ENCODE measurements around the gene RAB4A. TPM values are rescaled to one million over a fixed set of nuclear protein-coding genes. Genes with fewer than 3 reads are reported as not detected.

Gene RAB4A
- 10 to 100 TPM; 16.5 to 26.6 (median 23.2) TPM for polyA plus RNA-seq (ENCODE audit: low read depth in 6 of 6)

- peak; percentile 90 for ATAC-seq (ENCODE audit: low read depth in 2 of 2)
- H3K4me3 Mint-ChIP-seq, result peak within 1 kb of the TSS; percentile 82 to 99 (median 94)
- no peaks in the 10 kb centered on the region for H3K27me3 Mint-ChIP-seq
- H3K27ac Mint-ChIP-seq, result peak within 1 kb of the TSS; percentile 81 to 94 (median 90)
- H3K36me3 Mint-ChIP-seq, result peaks cover 0 to 6% of the 10 kb centered on the region in 2 donors
- H3K4me1 Mint-ChIP-seq, result peaks cover 23 to 37% (median 30%) of the 10 kb centered on the region in 3 donors
- peak; percentile 80 for DNase-seq
- peaks cover 0 to 6% (median 5%) of the 10 kb centered on the region in 7 donors for H3K9me3 Mint-ChIP-seq
Observed at GRCh38 chr1:229270547-229271447, at the start of gene RAB4A. RAB4A (plus strand) TSS chr1:229271111; CDS start chr1:229271340, 229 bp downstream.

GRCh38 chr1:229222081-229222480 lies 48.8 kb upstream of the RAB4A start:
- H3K27ac Mint-ChIP-seq, result no peak overlapping the region
- ATAC-seq (ENCODE audit: low read depth in 2 of 2), result no peak
- no peaks in the 10 kb centered on the region for H3K9me3 Mint-ChIP-seq

GRCh38 chr1:229223498-229223897 lies 47.4 kb upstream of the RAB4A start:
- H3K4me3 Mint-ChIP-seq, result no peak overlapping the region
- ATAC-seq (ENCODE audit: low read depth in 2 of 2) (no peak), DNase-seq (no peak)
- no peaks in the 10 kb centered on the region for H3K36me3 Mint-ChIP-seq
- peaks cover 3 to 5% (median 4%) of the 10 kb centered on the region in 3 donors for H3K4me1 Mint-ChIP-seq
- H3K27me3 Mint-ChIP-seq, result peaks cover 6 to 12% (median 8%) of the 10 kb centered on the region in 3 donors
- H3K27ac Mint-ChIP-seq, result no peak overlapping the region
- no peaks in the 10 kb centered on the region for H3K9me3 Mint-ChIP-seq

More at GRCh38 chr1:229222081-229222480, 48.8 kb upstream of the RAB4A start:
- no peaks in the 10 kb centered on the region for H3K4me1 Mint-ChIP-seq
- no peak overlapping the region for H3K4me3 Mint-ChIP-seq
- H3K27me3 Mint-ChIP-seq, result peaks cover 0 to 8% (median 6%) of the 10 kb centered on the region in 3 donors
- no peaks in the 10 kb centered on the region for H3K36me3 Mint-ChIP-seq
- DNase-seq, result no peak

- ATAC-seq (ENCODE audit: low read depth in 2 of 2) (no peak), DNase-seq (no peak)
- Mint-ChIP-seq H3K9me3 (no peaks in the 10 kb centered on the region), H3K27ac (no peak overlapping the region), H3K27me3 (peaks cover 10 to 12% (median 10%) of the 10 kb centered on the region in 3 donors), H3K4me1 (peaks cover 3 to 5% (median 4%) of the 10 kb centered on the region in 3 donors), H3K36me3 (no peaks in the 10 kb centered on the region), H3K4me3 (no peak overlapping the region)
Observed at GRCh38 chr1:229224308-229224707, 46.6 kb upstream of the RAB4A start.

GRCh38 chr1:229225331-229225782 lies 45.6 kb upstream of the RAB4A start:
- no peak for DNase-seq

GRCh38 chr1:229226796-229227195 lies 44.1 kb upstream of the RAB4A start:
- H3K4me3 Mint-ChIP-seq, result no peak overlapping the region
- no peaks in the 10 kb centered on the region for H3K36me3 Mint-ChIP-seq
- no peak overlapping the region for H3K27ac Mint-ChIP-seq
- DNase-seq (no peak), ATAC-seq (ENCODE audit: low read depth in 2 of 2) (no peak)
- peaks cover 16 to 35% (median 27%) of the 10 kb centered on the region in 3 donors for H3K27me3 Mint-ChIP-seq
- H3K9me3 Mint-ChIP-seq, result no peaks in the 10 kb centered on the region
- H3K4me1 Mint-ChIP-seq, result peaks cover 5 to 7% (median 7%) of the 10 kb centered on the region in 3 donors

More at GRCh38 chr1:229225331-229225782, 45.6 kb upstream of the RAB4A start:
- H3K4me1 Mint-ChIP-seq, result peaks cover 4 to 5% (median 5%) of the 10 kb centered on the region in 3 donors
- H3K4me3 Mint-ChIP-seq, result no peak overlapping the region
- H3K27ac Mint-ChIP-seq, result no peak overlapping the region
- peaks cover 12 to 21% (median 21%) of the 10 kb centered on the region in 3 donors for H3K27me3 Mint-ChIP-seq
- no peaks in the 10 kb centered on the region for H3K9me3 Mint-ChIP-seq
- ATAC-seq (ENCODE audit: low read depth in 2 of 2), result no peak
- H3K36me3 Mint-ChIP-seq, result no peaks in the 10 kb centered on the region

GRCh38 chr1:229227298-229227919 lies 43.5 kb upstream of the RAB4A start:
- Mint-ChIP-seq H3K36me3 (no peaks in the 10 kb centered on the region), H3K9me3 (no peaks in the 10 kb centered on the region), H3K27me3 (peaks cover 19 to 41% (median 27%) of the 10 kb centered on the region in 3 donors), H3K27ac (peak overlapping the region in 1 of 6 donors; percentile 1), H3K4me1 (peaks cover 5 to 7% (median 7%) of the 10 kb centered on the region in 3 donors), H3K4me3 (no peak overlapping the region)
- peak; percentile 58 to 67 for ATAC-seq (ENCODE audit: low read depth in 2 of 2)
- peak; percentile 58 for DNase-seq

GRCh38 chr1:229228522-229228921 lies 42.4 kb upstream of the RAB4A start:
- Mint-ChIP-seq H3K27ac (no peak overlapping the region), H3K36me3 (no peaks in the 10 kb centered on the region), H3K4me1 (peaks cover 5 to 7% (median 7%) of the 10 kb centered on the region in 3 donors), H3K9me3 (no peaks in the 10 kb centered on the region), H3K27me3 (peaks cover 26 to 46% (median 30%) of the 10 kb centered on the region in 3 donors), H3K4me3 (no peak overlapping the region)
- ATAC-seq (ENCODE audit: low read depth in 2 of 2) (no peak), DNase-seq (no peak)

GRCh38 chr1:229229137-229229720 lies 41.7 kb upstream of the RAB4A start:
- ATAC-seq (ENCODE audit: low read depth in 2 of 2), result no peak
- no peak overlapping the region for H3K4me3 Mint-ChIP-seq
- peaks cover 31 to 54% (median 37%) of the 10 kb centered on the region in 3 donors for H3K27me3 Mint-ChIP-seq
- no peak overlapping the region for H3K27ac Mint-ChIP-seq
- no peak for DNase-seq
- H3K36me3 Mint-ChIP-seq, result no peaks in the 10 kb centered on the region
- peaks cover 5 to 7% (median 7%) of the 10 kb centered on the region in 3 donors for H3K4me1 Mint-ChIP-seq
- no peaks in the 10 kb centered on the region for H3K9me3 Mint-ChIP-seq

GRCh38 chr1:229229721-229230139 lies 41.2 kb upstream of the RAB4A start:
- Mint-ChIP-seq H3K27me3 (peaks cover 34 to 59% (median 42%) of the 10 kb centered on the region in 3 donors), H3K36me3 (no peaks in the 10 kb centered on the region), H3K4me3 (no peak overlapping the region), H3K4me1 (peaks cover 5 to 7% (median 7%) of the 10 kb centered on the region in 3 donors), H3K9me3 (no peaks in the 10 kb centered on the region), H3K27ac (no peak overlapping the region)
- DNase-seq (no peak), ATAC-seq (ENCODE audit: low read depth in 2 of 2) (no peak)

GRCh38 chr1:229230140-229230892 lies 40.6 kb upstream of the RAB4A start:
- H3K4me1 Mint-ChIP-seq, result peaks cover 5 to 7% (median 7%) of the 10 kb centered on the region in 3 donors
- no peak overlapping the region for H3K4me3 Mint-ChIP-seq
- H3K36me3 Mint-ChIP-seq, result no peaks in the 10 kb centered on the region
- DNase-seq (no peak), ATAC-seq (ENCODE audit: low read depth in 2 of 2) (no peak)
- H3K27ac Mint-ChIP-seq, result no peak overlapping the region
- H3K27me3 Mint-ChIP-seq, result peaks cover 40 to 64% (median 47%) of the 10 kb centered on the region in 3 donors
- H3K9me3 Mint-ChIP-seq, result no peaks in the 10 kb centered on the region

- Mint-ChIP-seq H3K27me3 (peaks cover 44 to 65% (median 47%) of the 10 kb centered on the region in 3 donors), H3K4me1 (peaks cover 5 to 7% (median 7%) of the 10 kb centered on the region in 3 donors), H3K9me3 (no peaks in the 10 kb centered on the region), H3K36me3 (no peaks in the 10 kb centered on the region), H3K4me3 (no peak overlapping the region), H3K27ac (no peak overlapping the region)
- DNase-seq (no peak), ATAC-seq (ENCODE audit: low read depth in 2 of 2) (no peak)
Observed at GRCh38 chr1:229230893-229231753, 39.8 kb upstream of the RAB4A start.

All from naive B cell (primary cell).